CD4-positive, alpha-beta T cell (primary cell): ENCODE measurements around the gene C13orf46. TPM values are rescaled to one million over a fixed set of nuclear protein-coding genes. Genes with fewer than 3 reads are reported as not detected.

ENCODE experiments used
- ATAC-seq: fragments of 200-7000 bp; cut with Tn5 transposase; one replicate; pipeline ENCODE4 v1.10.0; 2022; ENCODE audit warnings: mild to moderate bottlenecking; ENCODE audit not compliant: poor library complexity
- CTCF ChIA-PET: fragments of 350-600 bp; sonication (Branson Sonifier 250); formaldehyde crosslinking; loops from one replicate; lab custom pipeline; 2021; ENCODE audit warnings: antibody characterized with exemption, inconsistent platforms; lab: Charles Lee
- POLR2A ChIA-PET: fragments of 350-600 bp; sonication (Branson Sonifier 250); formaldehyde crosslinking; loops from one replicate; lab custom pipeline; 2021; ENCODE audit warnings: antibody characterized with exemption, inconsistent platforms; lab: Charles Lee
- DNase-seq, 14 experiments: peaks; one replicate each; pipeline ENCODE4 v3.0.0-alpha.2; 2013 to 2020; ENCODE audit warnings: mixed read lengths in 2 of 14
- H3K27ac ChIP-seq, 2 donors: one replicate each; pipeline versions ENCODE4 v1.5.1 to v1.7.0; 2013; ENCODE audit warnings: low read length in 2 of 2, low read depth in 1 of 2, mild to moderate bottlenecking in 1 of 2
- H3K27me3 ChIP-seq, 2 experiments: 1 replicate in 1 of 2; 2 replicates in 1 of 2; pipeline versions ENCODE4 v1.6.1 to v1.7.0; 2013; ENCODE audit warnings: low read length in 2 of 2, control low read depth in 1 of 2, mild to moderate bottlenecking in 1 of 2, moderate library complexity in 1 of 2; ENCODE audit not compliant: insufficient read depth in 2 of 2, control insufficient read depth in 1 of 2
- H3K36me3 ChIP-seq: one replicate; pipeline ENCODE4 v1.6.1; 2013; ENCODE audit warnings: low read length, control low read depth; ENCODE audit not compliant: insufficient read depth
- H3K4me1 ChIP-seq: one replicate; pipeline ENCODE4 v1.6.1; 2013; ENCODE audit warnings: low read length, control low read depth; ENCODE audit not compliant: insufficient read depth
- H3K4me3 ChIP-seq: one replicate; pipeline ENCODE4 v1.5.1; 2013; ENCODE audit warnings: mild to moderate bottlenecking, low read length, moderate library complexity
- H3K9me3 ChIP-seq, 2 experiments: 1 replicate in 1 of 2; 2 replicates in 1 of 2; pipeline versions ENCODE4 v1.6.1 to v1.7.0; 2013; ENCODE audit warnings: low read length in 2 of 2, mild to moderate bottlenecking in 2 of 2, control low read depth in 1 of 2, moderate library complexity in 1 of 2; ENCODE audit not compliant: control insufficient read depth in 1 of 2, insufficient read depth in 1 of 2
- H3K27ac Mint-ChIP-seq: one replicate; pipeline ENCODE4 v1.8.0; 2020; ENCODE audit warnings: mixed read lengths
- H3K27me3 Mint-ChIP-seq: one replicate; pipeline ENCODE4 v1.8.0; 2021; ENCODE audit warnings: mixed read lengths
- H3K36me3 Mint-ChIP-seq: one replicate; pipeline ENCODE4 v1.8.0; 2021; ENCODE audit warnings: low read depth, mixed read lengths
- H3K4me1 Mint-ChIP-seq: one replicate; pipeline ENCODE4 v1.8.0; 2021; ENCODE audit warnings: low read depth, mixed read lengths
- H3K4me3 Mint-ChIP-seq: one replicate; pipeline ENCODE4 v1.8.0; 2020; ENCODE audit warnings: mild to moderate bottlenecking, mixed read lengths
- H3K9me3 Mint-ChIP-seq: one replicate; pipeline ENCODE4 v1.8.0; 2020; ENCODE audit warnings: mixed read lengths
- intact Hi-C, 2 experiments: fragments of 100-400 bp; cut with DNase I in 1 of 2; cut with micrococcal nuclease in 1 of 2; formaldehyde crosslinking; loops; one replicate each; pipeline versions ENCODE4 v1.15.1 to v1.9.0; 2023 to 2025; cut with DNase I, micrococcal nuclease
- total RNA-seq, 174 experiments: library from RNA in 2 of 174; stranded (reverse) in 2 of 174; gene quantifications; one replicate each; pipeline ENCODE4 v1.2.3 and lab custom pipeline; 2021 to 2026
- TF ChIP-seq, protein P1 (sequence below): fragments of 200-600 bp; IDR thresholded peaks from one replicate; pipeline ENCODE4 v1.8.0; 2022; ENCODE audit warnings: antibody characterized with exemption, mild to moderate bottlenecking

The C13orf46 gene
- total RNA-seq, 2 experiments from 2014 or later = 19.3 to 19.7 TPM

DNA sequence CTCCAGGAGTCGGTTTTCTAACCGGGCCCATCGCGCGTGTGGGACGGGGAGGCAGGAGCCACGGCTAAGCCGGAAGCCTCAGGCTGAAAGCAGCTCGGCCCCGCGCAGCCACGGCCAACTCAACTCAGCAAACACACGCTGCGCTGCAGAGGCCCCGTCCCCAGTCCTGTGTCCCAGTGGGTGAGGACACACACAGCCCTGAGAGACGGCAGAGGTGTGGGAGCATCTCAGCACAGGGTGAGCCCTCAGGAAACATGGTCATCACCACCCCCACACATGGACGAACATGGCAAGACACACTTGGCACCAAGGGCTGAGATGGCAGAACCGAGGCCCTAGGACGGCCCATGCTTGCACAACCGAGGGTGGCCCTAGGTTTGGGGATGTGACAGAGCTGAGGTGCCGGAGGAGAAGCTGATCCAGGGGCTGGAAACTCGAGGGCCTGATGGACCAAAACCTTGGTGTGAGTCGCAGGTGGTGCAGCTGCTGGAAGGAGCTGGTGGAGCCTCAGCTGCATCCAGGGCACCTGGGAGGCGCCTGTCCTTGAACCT lies 29.0 kb upstream of the C13orf46 start:
- no peaks in the 10 kb centered on the region for H3K9me3 Mint-ChIP-seq

DNA sequence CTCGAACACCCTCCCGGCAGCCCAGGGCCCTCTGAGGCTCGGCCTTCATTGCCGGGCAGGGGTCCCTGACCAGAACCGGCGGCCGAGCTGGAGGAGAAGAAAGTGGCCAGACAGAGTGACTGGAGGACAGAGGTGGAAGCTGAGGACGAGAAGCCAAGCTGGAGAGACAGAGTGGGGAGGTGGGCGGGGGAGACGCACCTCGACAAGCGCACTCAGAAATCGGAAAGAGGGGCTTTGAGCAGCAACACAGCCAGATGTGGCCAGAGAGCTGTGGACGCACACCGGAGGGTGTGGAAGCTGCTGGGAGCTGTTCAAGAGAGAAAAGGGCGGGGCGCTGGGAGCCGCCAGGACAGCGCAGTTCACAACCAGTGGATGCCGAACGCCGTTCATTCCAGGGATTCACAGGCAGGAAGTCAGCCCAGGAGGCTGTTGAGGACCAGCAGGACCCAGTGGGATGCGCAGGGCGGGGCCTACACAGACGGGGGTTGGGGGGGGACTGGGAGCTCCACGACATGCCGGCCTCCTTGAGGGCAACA lies 28.2 kb upstream of the C13orf46 start:
- Histone ChIP-seq H3K4me1 (no peaks in the 10 kb centered on the region), H3K27ac (no peak overlapping the region), H3K36me3 (peaks cover 73% of the 10 kb centered on the region), H3K4me3 (no peak overlapping the region), H3K27me3 (no peaks in the 10 kb centered on the region), H3K9me3 (no peaks in the 10 kb centered on the region)
- CTCF ChIA-PET = no interaction called here
- DNase-seq = no peak
- peak overlapping the region; percentile 44 for H3K27ac Mint-ChIP-seq
- intact Hi-C loops = no loop called here
- H3K36me3 Mint-ChIP-seq = peaks cover 68% of the 10 kb centered on the region
- no peak for ATAC-seq
- no peaks in the 10 kb centered on the region for H3K4me1 Mint-ChIP-seq
- TF ChIP-seq, protein P1, sequence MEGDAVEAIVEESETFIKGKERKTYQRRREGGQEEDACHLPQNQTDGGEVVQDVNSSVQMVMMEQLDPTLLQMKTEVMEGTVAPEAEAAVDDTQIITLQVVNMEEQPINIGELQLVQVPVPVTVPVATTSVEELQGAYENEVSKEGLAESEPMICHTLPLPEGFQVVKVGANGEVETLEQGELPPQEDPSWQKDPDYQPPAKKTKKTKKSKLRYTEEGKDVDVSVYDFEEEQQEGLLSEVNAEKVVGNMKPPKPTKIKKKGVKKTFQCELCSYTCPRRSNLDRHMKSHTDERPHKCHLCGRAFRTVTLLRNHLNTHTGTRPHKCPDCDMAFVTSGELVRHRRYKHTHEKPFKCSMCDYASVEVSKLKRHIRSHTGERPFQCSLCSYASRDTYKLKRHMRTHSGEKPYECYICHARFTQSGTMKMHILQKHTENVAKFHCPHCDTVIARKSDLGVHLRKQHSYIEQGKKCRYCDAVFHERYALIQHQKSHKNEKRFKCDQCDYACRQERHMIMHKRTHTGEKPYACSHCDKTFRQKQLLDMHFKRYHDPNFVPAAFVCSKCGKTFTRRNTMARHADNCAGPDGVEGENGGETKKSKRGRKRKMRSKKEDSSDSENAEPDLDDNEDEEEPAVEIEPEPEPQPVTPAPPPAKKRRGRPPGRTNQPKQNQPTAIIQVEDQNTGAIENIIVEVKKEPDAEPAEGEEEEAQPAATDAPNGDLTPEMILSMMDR = no peak
- no peak overlapping the region for H3K4me3 Mint-ChIP-seq
- H3K27me3 Mint-ChIP-seq = no peaks in the 10 kb centered on the region
- H3K9me3 Mint-ChIP-seq = no peaks in the 10 kb centered on the region
- POLR2A ChIA-PET = interaction anchor here (1.2 kb wide), 1 partner anchor 220 kb away, joined by 3 read pairs; no protein-coding TSS in a partner anchor

More for the DNA sequence above, 29.0 kb upstream of the C13orf46 start:
- CTCF ChIA-PET = no interaction called here
- Mint-ChIP-seq H3K27ac (no peak overlapping the region), H3K36me3 (peaks cover 65% of the 10 kb centered on the region), H3K4me3 (no peak overlapping the region), H3K27me3 (no peaks in the 10 kb centered on the region), H3K4me1 (no peaks in the 10 kb centered on the region)
- no peak overlapping the region for H3K4me3 ChIP-seq
- H3K27ac ChIP-seq = no peak overlapping the region
- H3K27me3 ChIP-seq = no peaks in the 10 kb centered on the region
- POLR2A ChIA-PET = interaction anchor here (1.2 kb wide), 1 partner anchor 219 kb away, joined by 3 read pairs; no protein-coding TSS in a partner anchor
- intact Hi-C loops = no loop called here
- peaks cover 71% of the 10 kb centered on the region for H3K36me3 ChIP-seq
- ATAC-seq = peak; percentile 15
- H3K4me1 ChIP-seq = no peaks in the 10 kb centered on the region
- no peaks in the 10 kb centered on the region for H3K9me3 ChIP-seq
- TF ChIP-seq, protein P1 = no peak
- DNase-seq = no peak

DNA sequence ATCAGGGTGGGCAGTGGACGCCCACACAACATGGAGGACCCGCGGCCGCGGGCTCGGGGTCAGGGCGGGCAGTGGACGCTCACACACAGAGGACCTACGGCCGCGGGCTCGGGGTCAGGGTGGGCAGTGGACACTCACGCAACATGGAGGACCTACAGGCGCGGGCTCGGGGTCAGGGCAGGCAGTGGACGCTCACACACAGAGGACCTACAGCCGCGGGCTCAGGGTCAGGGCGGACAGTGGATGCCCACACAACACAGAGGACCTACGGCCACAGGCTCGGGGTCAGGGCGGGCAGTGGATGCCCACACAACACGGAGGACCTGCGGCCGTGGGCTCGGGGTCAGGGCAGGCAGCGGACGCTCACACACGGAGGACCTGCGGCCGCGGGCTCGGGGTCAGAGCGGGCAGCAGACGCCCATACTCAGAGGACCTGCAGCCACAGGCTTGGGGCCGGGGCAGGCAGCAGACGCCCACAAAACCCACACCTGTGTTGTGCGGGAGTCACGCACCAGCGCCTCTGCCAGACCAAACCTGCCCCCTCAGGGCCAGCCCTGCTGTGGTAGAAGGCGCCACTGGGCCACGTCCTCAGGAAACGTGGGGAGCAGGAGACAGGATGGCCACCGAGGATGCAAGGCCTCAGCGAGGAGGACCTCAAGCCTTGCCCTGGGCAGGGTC lies 27.6 kb upstream of the C13orf46 start:
- ChIA-PET CTCF (no interaction called here), POLR2A (no interaction called here)
- intact Hi-C loops = no loop called here
- ATAC-seq (peak; percentile 15), DNase-seq (no peak)
- Histone ChIP-seq H3K27ac (no peak overlapping the region), H3K4me3 (no peak overlapping the region), H3K27me3 (no peaks in the 10 kb centered on the region), H3K9me3 (no peaks in the 10 kb centered on the region), H3K4me1 (no peaks in the 10 kb centered on the region), H3K36me3 (peaks cover 79% of the 10 kb centered on the region)
- Mint-ChIP-seq H3K4me3 (no peak overlapping the region), H3K27me3 (no peaks in the 10 kb centered on the region), H3K27ac (peak overlapping the region; percentile 44), H3K4me1 (no peaks in the 10 kb centered on the region), H3K9me3 (no peaks in the 10 kb centered on the region), H3K36me3 (peaks cover 70% of the 10 kb centered on the region)
- TF ChIP-seq, protein P1 = no peak
